GM12878 (cell line): ENCODE results near the gene C4BPB. TPM values are rescaled to one million over a fixed set of nuclear protein-coding genes. Genes with fewer than 3 reads are reported as not detected.

ENCODE experiments used
- ATAC-seq: fragments of 200-7000 bp; cut with Tn5 transposase; 3 replicates; pipeline ENCODE4 v1.9.1; 2020; ENCODE audit warnings: mild to moderate bottlenecking, moderate library complexity
- BruUV-seq: library from RNA; stranded (reverse); fragments of 400-500 nt; replicated peaks from 2 replicates; lab custom pipeline; 2021; lab: Mats Ljungman, UMichigan
- CTCF ChIA-PET: fragments of 300-600 bp; sonication (Branson Sonifier 250); formaldehyde crosslinking; extraction: SDS; loops from one replicate; lab custom pipeline; 2021; ENCODE audit warnings: inconsistent platforms; lab: Yijun Ruan, JAX
- POLR2A ChIA-PET: fragments of 350-600 bp; formaldehyde crosslinking; extraction: SDS; loops from one replicate; lab custom pipeline; 2021; ENCODE audit warnings: inconsistent platforms; lab: Charles Lee
- RAD21 ChIA-PET: fragments of 300-600 bp; sonication (Branson Sonifier 250); formaldehyde crosslinking; loops from one replicate; lab custom pipeline; 2023; ENCODE audit warnings: antibody characterized with exemption; ENCODE audit not compliant: unreplicated experiment; lab: Charles Lee
- SMC1A ChIA-PET: fragments of 300-600 bp; sonication (Branson Sonifier 250); formaldehyde crosslinking; loops from one replicate; lab custom pipeline; 2023; ENCODE audit not compliant: unreplicated experiment, uncharacterized antibody; lab: Charles Lee
- DNase-seq: peaks from one replicate; pipeline ENCODE4 v3.0.0-alpha.2; 2011; ENCODE audit warnings: low read depth, low spot score
- FAIRE-seq: peaks from 3 replicates; lab custom pipeline; 2011; peaks lifted over from hg19 to GRCh38; lab: Jason Lieb, UNC
- H2AFZ ChIP-seq: 2 replicates; pipeline ENCODE4 v1.6.0; 2011; ENCODE audit warnings: low read depth, low read length, control low read depth; ENCODE audit not compliant: control insufficient read depth
- H3K27ac ChIP-seq: 2 replicates; pipeline ENCODE4 v1.5.1; 2011; ENCODE audit warnings: control low read depth; ENCODE audit not compliant: control insufficient read depth, insufficient read depth
- H3K27me3 ChIP-seq, 2 experiments: replicated peaks in 1 of 2; 2 replicates each; pipeline versions ENCODE4 v1.6.0 to v1.6.1; 2011; ENCODE audit warnings: low read length in 1 of 2; ENCODE audit not compliant: control insufficient read depth in 2 of 2, insufficient read depth in 2 of 2
- H3K36me3 ChIP-seq, 2 experiments: 2 replicates each; pipeline ENCODE4 v1.5.1; 2011; ENCODE audit warnings: low read length in 1 of 2; ENCODE audit not compliant: control insufficient read depth in 2 of 2, insufficient read depth in 2 of 2
- H3K4me1 ChIP-seq: 2 replicates; pipeline ENCODE4 v1.6.1; 2011; ENCODE audit warnings: mild to moderate bottlenecking, low read length, moderate library complexity, mixed read lengths; ENCODE audit not compliant: control insufficient read depth, insufficient read depth
- H3K4me2 ChIP-seq: 2 replicates; pipeline ENCODE4 v1.6.0; 2011; ENCODE audit warnings: control low read depth; ENCODE audit not compliant: control insufficient read depth, insufficient read depth
- H3K4me3 ChIP-seq: fragments of 200-600 bp; sonication (generic); 2 replicates; pipeline ENCODE4 v1.5.1; 2016
- H3K79me2 ChIP-seq: 2 replicates; pipeline ENCODE4 v1.6.0; 2011; ENCODE audit warnings: low read length; ENCODE audit not compliant: control insufficient read depth, insufficient read depth
- H3K9ac ChIP-seq: 2 replicates; pipeline ENCODE4 v1.8.0; 2011; ENCODE audit warnings: low read length, control low read depth, mixed read lengths; ENCODE audit not compliant: control insufficient read depth, insufficient read depth
- H3K9me3 ChIP-seq: replicated peaks from 3 replicates; pipeline ENCODE4 v1.5.1; 2011; ENCODE audit warnings: mild to moderate bottlenecking, low read length; ENCODE audit not compliant: control insufficient read depth, insufficient read depth
- H4K20me1 ChIP-seq: 2 replicates; pipeline ENCODE4 v1.6.0; 2011; ENCODE audit not compliant: control insufficient read depth, insufficient read depth
- ATF7 ChIP-seq: fragments of 450-650 bp; IDR thresholded peaks from 2 replicates; pipeline ENCODE4 v1.6.1; 2016; ENCODE audit warnings: low read depth, mild to moderate bottlenecking
- BACH1 ChIP-seq: fragments of 450-650 bp; IDR thresholded peaks from 2 replicates; pipeline ENCODE4 v1.6.1; 2017; ENCODE audit warnings: mild to moderate bottlenecking, borderline replicate concordance
- BHLHE40 ChIP-seq, 2 experiments: fragments of 450-650 bp in 1 of 2; IDR thresholded peaks; 2 replicates each; pipeline ENCODE4 v1.6.1; 2011 to 2017; ENCODE audit warnings: low read depth in 2 of 2, borderline replicate concordance in 1 of 2, improper control_type of control experiment in 1 of 2, low read length in 1 of 2, mild to moderate bottlenecking in 1 of 2
- CBX3 ChIP-seq: fragments of 200-600 bp; sonication (generic); IDR thresholded peaks from 2 replicates; pipeline ENCODE4 v1.6.1; 2016; ENCODE audit warnings: low read depth, borderline replicate concordance
- E4F1 ChIP-seq: fragments of 450-650 bp; IDR thresholded peaks from 2 replicates; pipeline ENCODE4 v1.6.1; 2018; ENCODE audit warnings: borderline replicate concordance, mild to moderate bottlenecking; ENCODE audit not compliant: partially characterized antibody
- NKRF ChIP-seq: fragments of 450-650 bp; conservative IDR thresholded peaks from 2 replicates; pipeline ENCODE4 v1.6.1; 2017; ENCODE audit warnings: mild to moderate bottlenecking, moderate library complexity
- RB1 ChIP-seq: fragments of 450-650 bp; formaldehyde crosslinking; IDR thresholded peaks from 2 replicates; pipeline ENCODE4 v1.6.1; 2017; ENCODE audit warnings: mild to moderate bottlenecking, borderline replicate concordance
- SIN3A ChIP-seq: IDR thresholded peaks from 2 replicates; pipeline ENCODE4 v1.6.1; 2012; ENCODE audit warnings: low read depth, low read length, improper control_type of control experiment
- SMARCA5 ChIP-seq: fragments of 450-650 bp; IDR thresholded peaks from 2 replicates; pipeline ENCODE4 v1.6.1; 2017; ENCODE audit warnings: mild to moderate bottlenecking
- SP1 ChIP-seq: IDR thresholded peaks from one replicate; pipeline ENCODE4 v1.6.1; 2011; ENCODE audit warnings: low read depth, low read length
- SUPT20H ChIP-seq: IDR thresholded peaks from 2 replicates; pipeline ENCODE4 v1.6.1; 2011; ENCODE audit warnings: low read depth, mild to moderate bottlenecking, low read length, moderate library complexity, borderline replicate concordance; ENCODE audit not compliant: control insufficient read depth
- TCF3 ChIP-seq: IDR thresholded peaks from 2 replicates; pipeline ENCODE4 v1.6.1; 2012; ENCODE audit warnings: low read depth, mild to moderate bottlenecking, low read length, borderline replicate concordance; ENCODE audit not compliant: insufficient read depth
- ZBTB33 ChIP-seq: fragments of 450-650 bp; IDR thresholded peaks from 2 replicates; pipeline ENCODE4 v1.6.1; 2017; ENCODE audit warnings: mild to moderate bottlenecking
- ZNF217 ChIP-seq: fragments of 450-650 bp; IDR thresholded peaks from 2 replicates; pipeline ENCODE4 v1.6.1; 2017; ENCODE audit warnings: antibody characterized with exemption, mild to moderate bottlenecking
- WGBS: methylation state at CpG from one replicate; pipeline ENCODE4 v1.1.6; 2016; ENCODE audit warnings: low lambda C conversion rate; ENCODE audit not compliant: insufficient replicate concordance, insufficient coverage; ENCODE audit errors: missing lambda C conversion rate; 5-methylcytosine and 5-hydroxymethylcytosine counted together
- in situ Hi-C: fragments of 300-500 bp; cut with MboI; formaldehyde crosslinking; loops from 9 replicates; pipeline ENCODE4 v1.14.3; 2018; ENCODE audit warnings: mixed read lengths
- intact Hi-C: fragments of 100-400 bp; cut with micrococcal nuclease; formaldehyde crosslinking; loops from one replicate; pipeline ENCODE4 v1.14.2; 2022; ENCODE audit not compliant: unreplicated experiment
- polyA plus RNA-seq, 11 experiments: library from polyadenylated mRNA; depleted of rRNA in 4 of 11; unstranded in 6 of 11; stranded (reverse) in 5 of 11; fragments of >200 nt; fragmentation: Nextera tagmentation in 4 of 11; fragmentation: Illumina TruSeq in 1 of 11; extraction: Ambion mirVana in 4 of 11; extraction: Trizol in 1 of 11; gene quantifications; 1 replicate in 1 of 11; 2 replicates in 10 of 11; pipeline versions ENCODE4 v1.2.1 to v1.2.3, GENCODE V29; 2011 to 2016; ENCODE audit warnings: inconsistent platforms in 2 of 11, missing spikeins in 2 of 11, low read depth in 1 of 11
- total RNA-seq, 4 experiments: library from RNA; depleted of rRNA in 3 of 4; stranded (reverse); fragments of >200 nt in 3 of 4; fragmentation: Illumina TruSeq in 1 of 4; extraction: Trizol in 1 of 4; gene quantifications; 2 replicates each; pipeline versions ENCODE4 v1.2.1 to v1.2.3, GENCODE V29; 2013 to 2021

The C4BPB gene
- total and polyA plus RNA-seq, 10 of the 15 experiments (the other 5 are each of a cell fraction or from before 2014, with no cell fraction given) = 0.31 to 1.2 (median 0.53) TPM; not detected in 1

- TF ChIP-seq ZBTB33 (no peak), SMARCA5 (peak; percentile 30; the same call in 1 of the 2 replicates)
Measured at GRCh38 chr1:207049974-207050391, 38.7 kb upstream of the C4BPB start (continued).

- DNase-seq (peak; percentile 76), FAIRE-seq (peak; percentile 66), ATAC-seq (peak; percentile 81)
- H3K27ac ChIP-seq = peak overlapping the region; percentile 55
- H3K79me2 ChIP-seq = peaks cover 29% of the 10 kb centered on the region
- intact Hi-C loops = loop anchor here (1.0 to 5.0 kb wide), 3 partner anchors 27 to 448 kb away; no protein-coding TSS in a partner anchor
- H3K27me3 ChIP-seq = no peaks in the 10 kb centered on the region
- WGBS = under 1% methylated on average over 46 of the region's 47 CpGs
- H3K36me3 ChIP-seq = peaks cover 0 to 8% of the 10 kb centered on the region in 2 experiments; a peak in 2 of 4 replicates
- ChIA-PET CTCF (interaction anchor here (0.7 to 9.2 kb wide), 21 partner anchors 9 to 449 kb away, joined by 3 to 131 read pairs (median 5); partner anchors contain the start of genes C1orf116, C4BPB and CD55), SMC1A (interaction anchor here (1.1 to 7.1 kb wide), 4 partner anchors 23 to 355 kb away, joined by 3 to 66 read pairs (median 45); no protein-coding TSS in a partner anchor), POLR2A (no interaction called here), RAD21 (interaction anchor here (0.6 to 2.2 kb wide), 9 partner anchors 20 to 449 kb away, joined by 3 to 7 read pairs (median 3); partner anchors contain the start of gene CD55)
- BruUV-seq = no TSS peak
- no peaks in the 10 kb centered on the region for H4K20me1 ChIP-seq
- peak overlapping the region; percentile 84 for H3K9ac ChIP-seq
- H3K9me3 ChIP-seq = no peaks in the 10 kb centered on the region; the same call in 2 of the 3 replicates
- peaks cover 21% of the 10 kb centered on the region for H3K4me1 ChIP-seq
- peak overlapping the region; percentile 99 for H3K4me2 ChIP-seq
- peak overlapping the region; percentile 94 for H3K4me3 ChIP-seq
- in situ Hi-C loops = no loop called here
- H2AFZ ChIP-seq = peak overlapping the region; percentile 100
- TF ChIP-seq ATF7 (no peak), BACH1 (peak; percentile 61; the same call in 1 of the 2 replicates), SIN3A (no peak; the same call in 1 of the 2 replicates), ZNF217 (no peak), TCF3 (no peak), NKRF (peak; percentile 69; the same call in 1 of the 2 replicates), SP1 (no peak), RB1 (no peak), CBX3 (no peak), BHLHE40 (IDR thresholded peaks at IDR 0.05; ENCODE audit: borderline replicate concordance in 1 of 2, low read depth in 2 of 2, low read length in 1 of 2) (peak in 1 of 2 experiments; percentile 28; a peak in 1 of 4 replicates), SUPT20H (no peak), E4F1 (no peak)
Measured at GRCh38 chr1:207050480-207051190, 38.0 kb upstream of the C4BPB start.
